WTC11 (cell line): ENCODE measurements around the gene STK32B. TPM values are rescaled to one million over a fixed set of nuclear protein-coding genes. Genes with fewer than 3 reads are reported as not detected.

Experiments used
- ATAC-seq: fragments of 200-7000 bp; cut with Tn5 transposase; 2 replicates; pipeline ENCODE4 v1.10.0; 2021; ENCODE audit warnings: mild to moderate bottlenecking, moderate library complexity
- CTCF ChIA-PET: fragments of 300-600 bp; sonication (Branson Sonifier 250); formaldehyde crosslinking; loops from one replicate; lab custom pipeline; 2021; ENCODE audit warnings: antibody characterized with exemption; lab: Charles Lee
- POLR2A ChIA-PET: fragments of 350-600 bp; sonication (Branson Sonifier 250); formaldehyde crosslinking; loops from one replicate; lab custom pipeline; 2021; ENCODE audit warnings: antibody characterized with exemption; lab: Charles Lee
- DNase-seq: peaks from one replicate; pipeline ENCODE4 v3.0.0; 2021; ENCODE audit warnings: low spot score
- H3K27ac Mint-ChIP-seq: 2 replicates; pipeline ENCODE4 v1.8.0; 2021; ENCODE audit warnings: mixed read lengths
- H3K27me3 Mint-ChIP-seq: 2 replicates; pipeline ENCODE4 v1.8.0; 2021; ENCODE audit warnings: low read depth, mild to moderate bottlenecking, moderate library complexity, mixed read lengths
- H3K36me3 Mint-ChIP-seq: 2 replicates; pipeline ENCODE4 v1.8.0; 2021; ENCODE audit warnings: mixed read lengths
- H3K4me1 Mint-ChIP-seq: 2 replicates; pipeline ENCODE4 v1.8.0; 2022; ENCODE audit warnings: mixed read lengths
- H3K4me3 Mint-ChIP-seq: 2 replicates; pipeline ENCODE4 v1.8.0; 2021; ENCODE audit warnings: mild to moderate bottlenecking, moderate library complexity, mixed read lengths
- H3K9me3 Mint-ChIP-seq: 2 replicates; pipeline ENCODE4 v1.8.0; 2021; ENCODE audit warnings: mixed read lengths
- CDX4 ChIP-seq: fragments of 250-450 bp; sonication (Bioruptor Pico); IDR thresholded peaks from 2 replicates; pipeline ENCODE4 v1.9.0; 2021; ENCODE audit warnings: moderate library complexity, mild to moderate bottlenecking, inconsistent platforms, borderline replicate concordance
- CREB1 ChIP-seq: sonication (generic); formaldehyde crosslinking; IDR thresholded peaks from 2 replicates; pipeline ENCODE4 v1.8.0; 2023; ENCODE audit warnings: mild to moderate bottlenecking, missing genetic modification reagents
- CREM ChIP-seq: sonication (generic); formaldehyde crosslinking; IDR thresholded peaks from 2 replicates; pipeline ENCODE4 v1.8.1; 2022; ENCODE audit warnings: mild to moderate bottlenecking, missing genetic modification reagents, moderate library complexity
- CTCF ChIP-seq: fragments of 200-600 bp; IDR thresholded peaks from 2 replicates; pipeline ENCODE4 v1.8.0; 2022; ENCODE audit warnings: antibody characterized with exemption
- EMX1 ChIP-seq: fragments of 250-450 bp; sonication (Bioruptor Pico); IDR thresholded peaks from 2 replicates; pipeline ENCODE4 v1.8.0; 2021; ENCODE audit warnings: mild to moderate bottlenecking
- GTF2I ChIP-seq: fragments of 250-450 bp; sonication (Bioruptor Pico); conservative IDR thresholded peaks from 2 replicates; pipeline ENCODE4 v1.4.0; 2021; ENCODE audit warnings: mild to moderate bottlenecking
- MYBL2 ChIP-seq: sonication (generic); formaldehyde crosslinking; IDR thresholded peaks from 2 replicates; pipeline ENCODE4 v1.8.1; 2023; ENCODE audit warnings: mild to moderate bottlenecking, moderate library complexity, missing genetic modification reagents
- NR3C1 ChIP-seq: sonication (generic); formaldehyde crosslinking; conservative IDR thresholded peaks from 2 replicates; pipeline ENCODE4 v1.8.1; 2023; ENCODE audit warnings: low read depth, mild to moderate bottlenecking, missing genetic modification reagents
- PRRX2 ChIP-seq: fragments of 250-450 bp; sonication (Bioruptor Pico); IDR thresholded peaks from 2 replicates; pipeline ENCODE4 v1.8.0; 2021; ENCODE audit warnings: mild to moderate bottlenecking
- TEAD1 ChIP-seq: sonication (generic); formaldehyde crosslinking; IDR thresholded peaks from 2 replicates; pipeline ENCODE4 v1.8.0; 2022; ENCODE audit warnings: mild to moderate bottlenecking, missing genetic modification reagents
- TEAD4 ChIP-seq: sonication (generic); formaldehyde crosslinking; IDR thresholded peaks from 2 replicates; pipeline ENCODE4 v1.8.0; 2022; ENCODE audit warnings: mild to moderate bottlenecking, missing genetic modification reagents
- TP53 ChIP-seq: sonication (generic); formaldehyde crosslinking; IDR thresholded peaks from 2 replicates; pipeline ENCODE4 v1.8.1; 2023; ENCODE audit warnings: mild to moderate bottlenecking, missing genetic modification reagents
- USF2 ChIP-seq: sonication (generic); formaldehyde crosslinking; IDR thresholded peaks from 2 replicates; pipeline ENCODE4 v1.8.1; 2023; ENCODE audit warnings: mild to moderate bottlenecking, missing genetic modification reagents, moderate library complexity
- ZNF121 ChIP-seq: sonication (generic); formaldehyde crosslinking; IDR thresholded peaks from 2 replicates; pipeline ENCODE4 v1.8.0; 2023; ENCODE audit warnings: missing genetic modification reagents
- ZNF416 ChIP-seq: fragments of 250-450 bp; sonication (Bioruptor Pico); IDR thresholded peaks from 2 replicates; pipeline ENCODE4 v1.9.0; 2021; ENCODE audit warnings: mild to moderate bottlenecking, inconsistent platforms
- ZNF512 ChIP-seq: sonication (generic); formaldehyde crosslinking; IDR thresholded peaks from 2 replicates; pipeline ENCODE4 v1.8.1; 2022; ENCODE audit warnings: missing genetic modification reagents, borderline replicate concordance
- total RNA-seq: library from RNA; stranded (reverse); gene quantifications from 3 replicates; pipeline ENCODE4 v1.2.3, GENCODE V29; 2021
- TF ChIP-seq, protein P1 (sequence below): sonication (generic); formaldehyde crosslinking; IDR thresholded peaks from 2 replicates; pipeline ENCODE4 v1.8.0; 2023; ENCODE audit warnings: mild to moderate bottlenecking, missing genetic modification reagents
- TF ChIP-seq, protein P2 (sequence below): sonication (generic); formaldehyde crosslinking; IDR thresholded peaks from 2 replicates; pipeline ENCODE4 v1.8.0; 2022; ENCODE audit warnings: mild to moderate bottlenecking, missing genetic modification reagents
- TF ChIP-seq, protein P3 (sequence below): sonication (generic); formaldehyde crosslinking; IDR thresholded peaks from 2 replicates; pipeline ENCODE4 v1.8.0; 2022; ENCODE audit warnings: mild to moderate bottlenecking, missing genetic modification reagents

Gene STK32B
- total RNA-seq, 1 experiment from 2014 or later, result 1.9 TPM

DNA sequence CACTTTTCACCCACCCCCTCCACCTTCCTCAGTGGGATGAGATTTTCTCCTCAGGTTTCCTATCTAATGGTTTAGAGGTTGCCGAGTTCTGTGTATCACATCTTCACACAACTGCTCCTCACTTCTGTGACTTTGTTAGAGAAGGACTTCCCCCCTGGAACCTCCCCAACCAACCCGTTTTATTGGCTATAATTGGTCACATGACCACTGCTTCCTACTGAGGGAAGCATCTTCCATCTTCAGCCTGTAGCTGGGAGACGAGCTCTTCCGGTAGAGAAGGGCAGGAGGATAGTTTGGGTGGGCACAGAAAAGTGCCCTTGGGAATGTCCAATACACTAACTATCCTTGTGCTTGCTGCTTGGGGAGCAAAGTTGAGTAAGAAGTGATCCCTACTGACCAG, 90.5 kb downstream of the STK32B start (continued):
- TF ChIP-seq, protein P1, sequence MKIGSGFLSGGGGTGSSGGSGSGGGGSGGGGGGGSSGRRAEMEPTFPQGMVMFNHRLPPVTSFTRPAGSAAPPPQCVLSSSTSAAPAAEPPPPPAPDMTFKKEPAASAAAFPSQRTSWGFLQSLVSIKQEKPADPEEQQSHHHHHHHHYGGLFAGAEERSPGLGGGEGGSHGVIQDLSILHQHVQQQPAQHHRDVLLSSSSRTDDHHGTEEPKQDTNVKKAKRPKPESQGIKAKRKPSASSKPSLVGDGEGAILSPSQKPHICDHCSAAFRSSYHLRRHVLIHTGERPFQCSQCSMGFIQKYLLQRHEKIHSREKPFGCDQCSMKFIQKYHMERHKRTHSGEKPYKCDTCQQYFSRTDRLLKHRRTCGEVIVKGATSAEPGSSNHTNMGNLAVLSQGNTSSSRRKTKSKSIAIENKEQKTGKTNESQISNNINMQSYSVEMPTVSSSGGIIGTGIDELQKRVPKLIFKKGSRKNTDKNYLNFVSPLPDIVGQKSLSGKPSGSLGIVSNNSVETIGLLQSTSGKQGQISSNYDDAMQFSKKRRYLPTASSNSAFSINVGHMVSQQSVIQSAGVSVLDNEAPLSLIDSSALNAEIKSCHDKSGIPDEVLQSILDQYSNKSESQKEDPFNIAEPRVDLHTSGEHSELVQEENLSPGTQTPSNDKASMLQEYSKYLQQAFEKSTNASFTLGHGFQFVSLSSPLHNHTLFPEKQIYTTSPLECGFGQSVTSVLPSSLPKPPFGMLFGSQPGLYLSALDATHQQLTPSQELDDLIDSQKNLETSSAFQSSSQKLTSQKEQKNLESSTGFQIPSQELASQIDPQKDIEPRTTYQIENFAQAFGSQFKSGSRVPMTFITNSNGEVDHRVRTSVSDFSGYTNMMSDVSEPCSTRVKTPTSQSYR (CRISPR knock-in tag), result no peak
- TF ChIP-seq USF2 (CRISPR knock-in tag), result peak; percentile 51

- POLR2A ChIA-PET, result no interaction called here
- H3K27ac Mint-ChIP-seq, result no peak overlapping the region
- TF ChIP-seq TEAD1 (CRISPR knock-in tag) (no peak), CTCF (peak; percentile 45)
- CTCF ChIA-PET, result no interaction called here
- peak; percentile 53; the same call in 1 of the 2 replicates for ATAC-seq
- no peaks in the 10 kb centered on the region; the same call in 1 of the 2 replicates for H3K27me3 Mint-ChIP-seq
- H3K4me3 Mint-ChIP-seq, result no peak overlapping the region
- H3K4me1 Mint-ChIP-seq, result 0 out of 2 replicates have a peak, but pooled peaks cover 7% of the 10 kb centered on the region
- H3K9me3 Mint-ChIP-seq, result no peaks in the 10 kb centered on the region
- peak; percentile 60 for DNase-seq
- no peaks in the 10 kb centered on the region for H3K36me3 Mint-ChIP-seq
Measured at GRCh38 chr4:5142726-5143125, 91.4 kb downstream of the STK32B start.

GRCh38 chr4:5143306-5143861, 92.1 kb downstream of the STK32B start:
- no peak for ATAC-seq
- POLR2A ChIA-PET, result no interaction called here
- Mint-ChIP-seq H3K27ac (no peak overlapping the region), H3K4me3 (no peak overlapping the region), H3K36me3 (no peaks in the 10 kb centered on the region), H3K9me3 (no peaks in the 10 kb centered on the region), H3K4me1 (0 out of 2 replicates have a peak, but pooled peaks cover 7% of the 10 kb centered on the region), H3K27me3 (no peaks in the 10 kb centered on the region; the same call in 1 of the 2 replicates)
- CTCF ChIA-PET, result no interaction called here
- no peak for DNase-seq
- TF ChIP-seq, protein P2, sequence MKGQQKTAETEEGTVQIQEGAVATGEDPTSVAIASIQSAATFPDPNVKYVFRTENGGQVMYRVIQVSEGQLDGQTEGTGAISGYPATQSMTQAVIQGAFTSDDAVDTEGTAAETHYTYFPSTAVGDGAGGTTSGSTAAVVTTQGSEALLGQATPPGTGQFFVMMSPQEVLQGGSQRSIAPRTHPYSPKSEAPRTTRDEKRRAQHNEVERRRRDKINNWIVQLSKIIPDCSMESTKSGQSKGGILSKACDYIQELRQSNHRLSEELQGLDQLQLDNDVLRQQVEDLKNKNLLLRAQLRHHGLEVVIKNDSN, result no peak
- TF ChIP-seq NR3C1 (CRISPR knock-in tag) (no peak), PRRX2 (no peak)

GRCh38 chr4:5143940-5144339, 92.7 kb downstream of the STK32B start:
- Mint-ChIP-seq H3K4me3 (no peak overlapping the region), H3K27me3 (no peaks in the 10 kb centered on the region; the same call in 1 of the 2 replicates), H3K36me3 (no peaks in the 10 kb centered on the region), H3K27ac (no peak overlapping the region), H3K4me1 (0 out of 2 replicates have a peak, but pooled peaks cover 7% of the 10 kb centered on the region), H3K9me3 (no peaks in the 10 kb centered on the region)
- DNase-seq (no peak), ATAC-seq (no peak)
- CTCF ChIA-PET, result no interaction called here
- TF ChIP-seq MYBL2, result no peak
- POLR2A ChIA-PET, result no interaction called here

DNA sequence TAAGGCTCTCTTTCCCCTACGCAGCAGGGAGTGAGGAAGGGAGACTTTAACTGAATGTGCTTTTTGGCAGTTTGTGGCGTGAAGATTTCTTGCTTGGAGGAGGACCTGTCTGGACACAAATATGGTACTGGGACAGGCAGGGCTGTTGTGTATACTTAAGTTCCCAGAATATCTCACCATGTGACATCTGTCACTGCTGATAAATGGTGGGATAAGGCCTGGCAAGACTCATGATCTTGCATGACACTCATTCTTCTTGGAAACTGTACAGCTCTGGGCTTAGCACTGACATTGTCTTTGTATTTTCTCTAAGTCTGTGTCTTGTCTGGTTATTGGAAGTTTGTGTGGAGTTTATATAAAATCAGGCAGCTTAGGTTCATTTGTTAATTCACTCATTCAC, 93.1 kb downstream of the STK32B start:
- Mint-ChIP-seq H3K36me3 (no peaks in the 10 kb centered on the region), H3K4me1 (0 out of 2 replicates have a peak, but pooled peaks cover 7% of the 10 kb centered on the region), H3K27me3 (no peaks in the 10 kb centered on the region; the same call in 1 of the 2 replicates), H3K4me3 (no peak overlapping the region), H3K27ac (no peak overlapping the region), H3K9me3 (no peaks in the 10 kb centered on the region)
- no peak for DNase-seq
- ATAC-seq, result no peak
- POLR2A ChIA-PET, result no interaction called here
- CTCF ChIA-PET, result no interaction called here
- TF ChIP-seq EMX1 (CRISPR knock-in tag) (no peak), TP53 (CRISPR knock-in tag) (no peak), CREM (CRISPR knock-in tag) (no peak), ZNF416 (CRISPR knock-in tag) (no peak), CREB1 (no peak), GTF2I (no peak), ZNF121 (CRISPR knock-in tag) (no peak), ZNF512 (CRISPR knock-in tag) (no peak), TEAD4 (no peak), CDX4 (no peak)
- TF ChIP-seq, protein P3, sequence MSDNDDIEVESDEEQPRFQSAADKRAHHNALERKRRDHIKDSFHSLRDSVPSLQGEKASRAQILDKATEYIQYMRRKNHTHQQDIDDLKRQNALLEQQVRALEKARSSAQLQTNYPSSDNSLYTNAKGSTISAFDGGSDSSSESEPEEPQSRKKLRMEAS, result no peak
